Measurements from ENCODE around the gene ITGA4. TPM values are rescaled to one million over a fixed set of nuclear protein-coding genes. Genes with fewer than 3 reads are reported as not detected.

Gene ITGA4
- total and polyA plus RNA-seq, 2 donors (not counting 1 experiment from before 2014, with no cell fraction given), result 44.6 to 57.5 TPM

DNA sequence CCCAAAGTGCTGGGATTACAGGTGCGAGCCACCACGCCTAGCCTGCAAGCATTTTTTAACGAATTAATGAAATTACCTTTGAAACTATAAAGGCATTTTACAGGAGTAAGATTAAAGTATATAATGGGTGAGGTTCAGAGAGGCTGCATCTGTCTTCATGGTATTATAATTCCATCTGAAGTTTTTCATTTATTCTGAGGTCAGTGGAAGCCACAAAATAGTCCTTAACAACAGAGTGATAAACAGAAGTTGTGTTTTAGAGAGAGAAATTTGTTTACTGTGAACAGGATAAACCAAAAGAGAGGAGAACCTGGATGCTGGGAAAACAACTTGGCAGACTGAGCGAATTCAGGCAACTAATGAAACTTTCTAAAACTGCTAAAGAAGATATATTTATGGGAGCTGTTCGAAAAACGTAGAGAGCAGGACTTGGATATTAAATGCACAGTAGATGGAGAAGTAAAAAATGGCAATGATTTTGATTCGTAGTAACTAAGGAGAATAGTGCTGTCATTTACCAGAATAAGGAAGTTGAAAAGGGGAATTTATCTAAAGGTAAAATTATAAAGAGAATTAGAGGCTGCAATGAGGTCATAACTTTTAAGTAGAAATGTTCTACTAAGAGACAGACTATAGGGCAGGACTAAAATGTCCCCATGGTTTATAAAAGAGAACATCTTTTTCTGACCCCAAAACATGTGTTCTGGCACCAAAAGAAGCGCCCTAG, 37.9 kb upstream of the ITGA4 start:
- no peak overlapping the region for H2AFZ ChIP-seq (ENCODE audit: low read length)
- DNase-seq (ENCODE audit: low read depth in 2 of 2), result no peak
- no peaks in the 10 kb centered on the region for H3K36me3 ChIP-seq (ENCODE audit: control insufficient read depth, insufficient read depth, low read length)
- H3K4me3 ChIP-seq (replicated peaks in 1 of 4; ENCODE audit: control extremely low read depth in 1 of 4, insufficient read depth in 1 of 4, low read depth in 3 of 4, low read length in 4 of 4), result no peak overlapping the region
- H4K20me1 ChIP-seq (ENCODE audit: control insufficient read depth, extremely low read depth, insufficient read depth, low read length), result no peaks in the 10 kb centered on the region
- no peak overlapping the region for H3K4me2 ChIP-seq (ENCODE audit: extremely low read depth, insufficient read depth, low read length)
- no peak overlapping the region for H3K27ac ChIP-seq (ENCODE audit: insufficient read depth, low read length)
- no peaks in the 10 kb centered on the region for H3K79me2 ChIP-seq (ENCODE audit: control insufficient read depth, insufficient read depth, low read length)
- H3K9ac ChIP-seq (ENCODE audit: insufficient read depth, low read length), result no peak overlapping the region
- TF ChIP-seq, protein P1, sequence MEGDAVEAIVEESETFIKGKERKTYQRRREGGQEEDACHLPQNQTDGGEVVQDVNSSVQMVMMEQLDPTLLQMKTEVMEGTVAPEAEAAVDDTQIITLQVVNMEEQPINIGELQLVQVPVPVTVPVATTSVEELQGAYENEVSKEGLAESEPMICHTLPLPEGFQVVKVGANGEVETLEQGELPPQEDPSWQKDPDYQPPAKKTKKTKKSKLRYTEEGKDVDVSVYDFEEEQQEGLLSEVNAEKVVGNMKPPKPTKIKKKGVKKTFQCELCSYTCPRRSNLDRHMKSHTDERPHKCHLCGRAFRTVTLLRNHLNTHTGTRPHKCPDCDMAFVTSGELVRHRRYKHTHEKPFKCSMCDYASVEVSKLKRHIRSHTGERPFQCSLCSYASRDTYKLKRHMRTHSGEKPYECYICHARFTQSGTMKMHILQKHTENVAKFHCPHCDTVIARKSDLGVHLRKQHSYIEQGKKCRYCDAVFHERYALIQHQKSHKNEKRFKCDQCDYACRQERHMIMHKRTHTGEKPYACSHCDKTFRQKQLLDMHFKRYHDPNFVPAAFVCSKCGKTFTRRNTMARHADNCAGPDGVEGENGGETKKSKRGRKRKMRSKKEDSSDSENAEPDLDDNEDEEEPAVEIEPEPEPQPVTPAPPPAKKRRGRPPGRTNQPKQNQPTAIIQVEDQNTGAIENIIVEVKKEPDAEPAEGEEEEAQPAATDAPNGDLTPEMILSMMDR (conservative IDR thresholded peaks at IDR 0.05 in 1 of 2, IDR thresholded peaks at IDR 0.05 in 1 of 2; ENCODE audit: low read depth in 1 of 2, low read length in 2 of 2), result no peak
- TF ChIP-seq EZH2 (IDR thresholded peaks at IDR 0.05; ENCODE audit: low read length, missing control alignments), result no peak
- H3K9me3 ChIP-seq (ENCODE audit: control insufficient read depth, insufficient read depth, low read depth, low read length), result no peaks in the 10 kb centered on the region
- H3K27me3 ChIP-seq (ENCODE audit: control insufficient read depth, insufficient read depth, low read length), result no peaks in the 10 kb centered on the region
- H3K4me1 ChIP-seq (ENCODE audit: control insufficient read depth, extremely low read depth, insufficient read depth, low read length), result no peaks in the 10 kb centered on the region

DNA sequence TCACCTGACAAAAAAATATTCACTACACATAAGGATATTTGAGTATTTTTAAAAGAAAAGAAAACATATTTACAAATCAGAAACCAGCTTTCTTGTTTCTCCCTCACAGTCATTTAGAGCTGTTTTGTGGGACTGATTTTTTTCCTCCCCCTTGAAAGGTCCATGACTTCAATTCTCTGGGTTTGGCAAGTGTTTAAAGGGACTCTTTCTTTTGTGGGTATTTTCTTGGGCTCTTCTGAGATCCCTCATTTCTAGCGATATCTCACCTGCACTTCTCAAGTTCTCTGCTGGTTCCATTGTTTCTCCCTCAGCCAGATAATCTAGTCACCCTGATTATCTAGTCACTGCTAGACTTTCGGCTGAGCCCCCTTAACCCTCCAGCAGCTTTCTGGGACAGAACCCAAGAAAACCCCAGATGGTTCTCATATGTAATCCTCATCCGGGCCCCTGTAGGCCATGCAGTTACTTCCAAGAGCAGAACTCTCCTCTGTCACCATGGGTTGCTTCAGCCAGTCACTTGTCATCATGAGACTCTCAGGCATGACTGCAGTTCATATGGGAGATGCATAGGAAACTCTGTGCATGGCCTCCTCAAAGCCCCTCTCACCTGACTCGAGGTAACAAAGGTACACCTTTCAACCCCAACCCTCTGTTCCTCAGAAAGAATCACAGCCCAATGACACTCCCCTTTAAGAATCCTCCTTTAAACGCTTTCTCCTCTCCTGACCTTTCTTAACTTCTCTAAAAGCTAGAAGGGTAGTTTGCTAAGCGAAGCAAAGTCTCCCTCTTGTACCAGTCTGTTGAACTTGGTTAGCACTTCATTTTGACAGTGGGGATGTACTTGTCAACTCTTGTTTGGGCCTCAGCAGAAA, 36.7 kb upstream of the ITGA4 start:
- TF ChIP-seq, protein P1 (conservative IDR thresholded peaks at IDR 0.05 in 1 of 2, IDR thresholded peaks at IDR 0.05 in 1 of 2; ENCODE audit: low read depth in 1 of 2, low read length in 2 of 2), result no peak
- no peak for TF ChIP-seq EZH2 (IDR thresholded peaks at IDR 0.05; ENCODE audit: low read length, missing control alignments)
- Histone ChIP-seq H3K4me1 (ENCODE audit: control insufficient read depth, extremely low read depth, insufficient read depth, low read length) (no peaks in the 10 kb centered on the region), H3K36me3 (ENCODE audit: control insufficient read depth, insufficient read depth, low read length) (no peaks in the 10 kb centered on the region), H4K20me1 (ENCODE audit: control insufficient read depth, extremely low read depth, insufficient read depth, low read length) (no peaks in the 10 kb centered on the region), H3K4me2 (ENCODE audit: extremely low read depth, insufficient read depth, low read length) (no peak overlapping the region), H3K9me3 (ENCODE audit: control insufficient read depth, insufficient read depth, low read depth, low read length) (no peaks in the 10 kb centered on the region), H3K4me3 (replicated peaks in 1 of 4; ENCODE audit: control extremely low read depth in 1 of 4, insufficient read depth in 1 of 4, low read depth in 3 of 4, low read length in 4 of 4) (no peak overlapping the region), H3K27ac (ENCODE audit: insufficient read depth, low read length) (no peak overlapping the region), H3K9ac (ENCODE audit: insufficient read depth, low read length) (no peak overlapping the region), H2AFZ (ENCODE audit: low read length) (no peak overlapping the region), H3K79me2 (ENCODE audit: control insufficient read depth, insufficient read depth, low read length) (no peaks in the 10 kb centered on the region), H3K27me3 (ENCODE audit: control insufficient read depth, insufficient read depth, low read length) (no peaks in the 10 kb centered on the region)
- DNase-seq (ENCODE audit: low read depth in 2 of 2), result no peak

DNA sequence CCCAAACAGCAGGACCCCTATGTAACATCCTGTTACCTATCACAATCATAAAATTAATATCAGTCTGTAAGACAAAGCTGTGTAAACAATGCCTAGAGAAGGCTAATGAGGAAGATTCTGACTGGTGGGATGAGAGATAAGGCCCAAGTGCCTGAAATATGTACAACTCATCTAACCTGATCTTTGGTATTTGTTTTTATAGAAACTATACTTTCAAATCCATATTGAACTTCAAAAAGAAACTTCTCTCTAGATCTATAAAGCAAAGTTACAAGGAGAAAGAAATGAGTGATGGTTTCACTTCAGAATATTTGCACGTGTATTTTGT, 36.1 kb upstream of the ITGA4 start:
- H4K20me1 ChIP-seq (ENCODE audit: control insufficient read depth, extremely low read depth, insufficient read depth, low read length), result no peaks in the 10 kb centered on the region
- TF ChIP-seq, protein P1 (conservative IDR thresholded peaks at IDR 0.05 in 1 of 2, IDR thresholded peaks at IDR 0.05 in 1 of 2; ENCODE audit: low read depth in 1 of 2, low read length in 2 of 2), result no peak
- no peak for TF ChIP-seq EZH2 (IDR thresholded peaks at IDR 0.05; ENCODE audit: low read length, missing control alignments)
- H3K9me3 ChIP-seq (ENCODE audit: control insufficient read depth, insufficient read depth, low read depth, low read length), result no peaks in the 10 kb centered on the region
- H3K4me2 ChIP-seq (ENCODE audit: extremely low read depth, insufficient read depth, low read length), result no peak overlapping the region
- H3K4me3 ChIP-seq (replicated peaks in 1 of 4; ENCODE audit: control extremely low read depth in 1 of 4, insufficient read depth in 1 of 4, low read depth in 3 of 4, low read length in 4 of 4), result no peak overlapping the region
- H3K9ac ChIP-seq (ENCODE audit: insufficient read depth, low read length), result no peak overlapping the region
- DNase-seq (ENCODE audit: low read depth in 2 of 2), result no peak
- no peaks in the 10 kb centered on the region for H3K27me3 ChIP-seq (ENCODE audit: control insufficient read depth, insufficient read depth, low read length)
- no peaks in the 10 kb centered on the region for H3K36me3 ChIP-seq (ENCODE audit: control insufficient read depth, insufficient read depth, low read length)
- no peak overlapping the region for H3K27ac ChIP-seq (ENCODE audit: insufficient read depth, low read length)
- no peak overlapping the region for H2AFZ ChIP-seq (ENCODE audit: low read length)
- no peaks in the 10 kb centered on the region for H3K79me2 ChIP-seq (ENCODE audit: control insufficient read depth, insufficient read depth, low read length)
- no peaks in the 10 kb centered on the region for H3K4me1 ChIP-seq (ENCODE audit: control insufficient read depth, extremely low read depth, insufficient read depth, low read length)

Measured in fibroblast of lung (primary cell).